Measurements from ENCODE around the gene COX6B2. TPM values are rescaled to one million over a fixed set of nuclear protein-coding genes. Genes with fewer than 3 reads are reported as not detected.

COX6B2 gene
- total and polyA plus RNA-seq, 2 of the 13 experiments (the other 11 are each of a cell fraction or from before 2014, with no cell fraction given) = 0.21 TPM; not detected in 1

GRCh38 chr19:55377356-55378131, 23.0 kb upstream of the COX6B2 start (continued):
- no peak for TF ChIP-seq ZNF142 (CRISPR knock-in tag; IDR thresholded peaks at IDR 0.05)
- TF ChIP-seq BORCS8-MEF2B (CRISPR knock-in tag; IDR thresholded peaks at IDR 0.05) = peak; percentile 20; the same call in 1 of the 2 replicates
- TF ChIP-seq AHR (CRISPR knock-in tag; IDR thresholded peaks at IDR 0.05) = no peak
- TF ChIP-seq ZNF143 (CRISPR knock-in tag; IDR thresholded peaks at IDR 0.05) = no peak
- TF ChIP-seq ZNF451 (CRISPR knock-in tag; IDR thresholded peaks at IDR 0.05) = 0 out of 2 replicates have a peak, but pooled peaks have one; percentile 41
- peak; percentile 83 for TF ChIP-seq ZNF263 (CRISPR knock-in tag; IDR thresholded peaks at IDR 0.05)
- no peak for TF ChIP-seq BRF2 (CRISPR knock-in tag; IDR thresholded peaks at IDR 0.05)
- peak; percentile 58; the same call in 1 of the 2 replicates for TF ChIP-seq SALL1 (CRISPR knock-in tag; IDR thresholded peaks at IDR 0.05)
- TF ChIP-seq NR2F1 (CRISPR knock-in tag; IDR thresholded peaks at IDR 0.05) = no peak
- TF ChIP-seq TFAP4 (IDR thresholded peaks at IDR 0.05; ENCODE audit: borderline replicate concordance, low read depth) = no peak
- TF ChIP-seq SP4 (CRISPR knock-in tag; IDR thresholded peaks at IDR 0.05) = peak; percentile 43; the same call in 1 of the 2 replicates
- TF ChIP-seq KAT2B (IDR thresholded peaks at IDR 0.05; ENCODE audit: borderline replicate concordance, low read depth, low read length) = no peak
- no peak for TF ChIP-seq ZNF703 (CRISPR knock-in tag; IDR thresholded peaks at IDR 0.05; ENCODE audit: borderline replicate concordance)
- TF ChIP-seq ARID4A (CRISPR knock-in tag; IDR thresholded peaks at IDR 0.05; ENCODE audit: borderline replicate concordance) = peak; percentile 36; the same call in 1 of the 2 replicates

Measured in HepG2 (cell line).